Measurements from ENCODE around the gene SGSM2.

SGSM2 gene

DNA sequence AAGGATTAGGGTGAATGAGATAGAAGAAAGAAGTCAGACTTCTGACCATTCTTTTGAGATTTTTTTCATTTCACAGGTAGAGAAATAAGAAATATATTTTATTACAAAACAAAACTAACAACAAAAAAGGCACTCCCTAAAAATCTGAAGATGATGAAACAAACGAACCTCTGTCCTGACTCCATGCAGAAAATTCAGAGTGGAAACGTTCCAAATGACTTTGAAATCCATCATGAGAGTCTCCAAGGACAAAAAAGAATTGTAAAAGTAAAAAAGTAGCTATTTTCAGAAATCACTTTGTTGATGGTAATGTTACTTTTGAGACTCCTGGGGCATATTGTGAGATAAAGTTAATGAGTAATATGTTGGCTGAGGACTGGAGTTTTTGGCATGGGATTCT is 89.9 kb downstream of the SGSM2 start:
- DNase-seq, result no peak

GRCh38 chr17:2427910-2428309 is 90.6 kb downstream of the SGSM2 start:
- DNase-seq, result no peak
